IPS-18a (cell line): ENCODE measurements around the gene MAP3K15.

Experiments
- H3K27ac ChIP-seq: one replicate; pipeline ENCODE4 v1.5.1; 2013; ENCODE audit warnings: low read length
- H3K27me3 ChIP-seq: one replicate; pipeline ENCODE4 v1.6.1; 2013; ENCODE audit warnings: mild to moderate bottlenecking, low read length; ENCODE audit not compliant: control insufficient read depth, insufficient read depth
- H3K36me3 ChIP-seq: one replicate; pipeline ENCODE4 v1.6.1; 2013; ENCODE audit warnings: low read depth, low read length; ENCODE audit not compliant: control insufficient read depth
- H3K4me1 ChIP-seq: one replicate; pipeline ENCODE4 v1.6.1; 2013; ENCODE audit warnings: low read depth, low read length; ENCODE audit not compliant: control insufficient read depth
- H3K4me3 ChIP-seq: one replicate; pipeline ENCODE4 v1.5.1; 2013; ENCODE audit warnings: low read length
- H3K9ac ChIP-seq: one replicate; pipeline ENCODE4 v1.6.1; 2013; ENCODE audit warnings: mild to moderate bottlenecking, low read length, moderate library complexity
- H3K9me3 ChIP-seq: one replicate; pipeline ENCODE4 v1.6.1; 2013; ENCODE audit warnings: low read depth, low read length; ENCODE audit not compliant: control insufficient read depth

The MAP3K15 gene

DNA sequence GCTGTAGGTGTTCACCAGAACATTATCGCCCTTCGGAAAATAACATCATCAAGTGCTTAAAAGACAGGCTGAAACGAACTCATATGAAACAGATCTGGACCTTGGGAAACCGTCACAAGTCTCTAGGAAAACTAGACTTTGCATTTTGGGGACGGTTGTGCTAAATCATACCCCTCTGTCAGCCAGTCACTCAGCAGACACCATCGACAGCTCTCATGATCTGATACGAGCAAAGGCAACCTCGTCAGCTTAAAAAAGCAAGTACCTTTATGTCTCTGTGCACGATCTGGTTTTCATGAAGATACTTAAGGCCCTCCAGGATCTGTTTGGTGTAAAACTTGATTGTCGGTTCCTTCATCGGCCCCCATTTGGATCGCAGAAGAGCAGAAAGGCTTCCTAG is 123.2 kb downstream of the MAP3K15 start:
- Histone ChIP-seq H3K9ac (no peak overlapping the region), H3K4me1 (no peaks in the 10 kb centered on the region)

DNA sequence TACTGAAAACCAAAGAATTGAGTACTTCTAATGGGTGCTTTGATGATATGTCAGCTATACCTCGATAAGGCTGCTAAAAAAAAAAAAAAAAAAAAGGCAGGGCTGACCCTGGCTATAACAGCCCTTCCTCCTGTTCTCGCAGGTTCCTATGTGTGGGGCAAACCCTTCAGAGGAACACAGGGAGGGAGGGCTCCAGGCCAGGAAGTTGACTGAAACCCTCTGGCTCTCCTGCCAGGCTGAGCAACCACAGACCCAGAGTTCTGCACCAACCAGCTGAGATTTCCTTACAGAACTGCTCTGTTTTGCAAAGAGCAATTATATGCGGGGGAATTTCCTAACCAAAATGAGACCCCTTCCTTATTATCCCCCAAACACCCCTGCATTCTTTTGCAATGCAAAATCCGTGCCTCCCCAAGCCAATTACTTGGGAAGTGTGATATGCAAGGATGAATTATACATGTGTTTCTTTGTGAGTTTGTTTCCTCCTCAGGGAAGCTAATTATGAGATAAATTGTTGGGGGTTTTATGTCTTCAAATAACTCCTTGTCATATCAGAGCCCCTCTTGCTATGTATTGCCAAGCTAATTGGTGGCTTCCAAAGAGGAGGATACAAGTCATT is 126.0 kb downstream of the MAP3K15 start:
- H3K27me3 ChIP-seq = no peaks in the 10 kb centered on the region
- H3K4me1 ChIP-seq = no peaks in the 10 kb centered on the region
- H3K27ac ChIP-seq = no peak overlapping the region
- no peak overlapping the region for H3K4me3 ChIP-seq
- peaks cover 12% of the 10 kb centered on the region for H3K9me3 ChIP-seq
- no peak overlapping the region for H3K9ac ChIP-seq
- no peaks in the 10 kb centered on the region for H3K36me3 ChIP-seq

More for the DNA sequence above, 123.2 kb downstream of the MAP3K15 start:
- Histone ChIP-seq H3K36me3 (no peaks in the 10 kb centered on the region), H3K27me3 (no peaks in the 10 kb centered on the region), H3K4me3 (no peak overlapping the region), H3K9me3 (peaks cover 18% of the 10 kb centered on the region), H3K27ac (no peak overlapping the region)

DNA sequence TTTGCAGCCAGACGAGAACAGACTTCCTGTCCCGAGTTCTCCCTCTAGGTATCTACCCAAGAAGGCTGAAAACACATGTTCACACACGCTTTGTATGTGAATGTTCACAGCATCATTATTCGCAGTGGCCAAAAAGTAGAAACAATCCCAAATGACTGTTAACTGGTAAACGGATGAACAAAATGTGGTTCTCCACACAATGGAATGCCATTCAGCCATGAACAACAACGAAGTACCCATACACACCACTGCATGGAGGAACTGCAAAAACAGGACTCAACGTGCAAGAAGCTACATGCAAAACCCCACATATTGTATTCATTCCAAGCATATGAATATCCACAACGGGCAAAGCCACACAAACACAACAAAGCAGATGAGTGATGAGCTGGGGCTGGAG is 126.6 kb downstream of the MAP3K15 start:
- Histone ChIP-seq H3K4me3 (no peak overlapping the region), H3K27me3 (no peaks in the 10 kb centered on the region), H3K36me3 (no peaks in the 10 kb centered on the region), H3K9ac (no peak overlapping the region), H3K9me3 (peaks cover 12% of the 10 kb centered on the region), H3K27ac (no peak overlapping the region), H3K4me1 (no peaks in the 10 kb centered on the region)

DNA sequence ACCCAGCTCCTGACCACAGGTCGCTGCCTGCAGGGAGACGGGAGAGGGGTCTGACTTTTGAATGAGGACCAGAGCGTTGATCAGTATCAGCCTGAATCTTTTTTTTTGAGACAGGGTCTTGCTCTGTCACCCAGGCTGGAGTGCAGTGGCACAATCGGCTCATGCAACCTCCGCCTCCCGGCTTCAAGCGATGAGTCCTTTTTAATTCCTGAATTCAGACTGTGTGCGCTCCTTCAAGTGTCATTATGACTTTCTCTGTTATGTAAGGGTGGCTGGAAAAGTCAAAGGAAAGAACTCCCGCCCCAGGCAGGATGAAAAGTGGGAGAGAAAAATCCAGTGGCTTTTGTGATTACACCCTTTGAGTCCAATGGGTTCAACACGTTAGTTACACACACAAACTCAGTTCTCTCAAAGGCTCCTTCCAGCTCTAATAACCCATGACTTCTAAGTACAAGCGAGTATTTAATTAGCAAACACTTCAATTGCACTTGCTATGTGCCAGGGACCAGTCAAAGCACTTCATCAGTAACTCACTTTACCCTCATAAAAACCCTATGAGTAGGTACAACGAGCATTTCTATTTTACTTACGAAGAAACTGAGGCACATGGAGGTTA is 127.1 kb downstream of the MAP3K15 start:
- Histone ChIP-seq H3K4me1 (no peaks in the 10 kb centered on the region), H3K27me3 (no peaks in the 10 kb centered on the region), H3K9me3 (peaks cover 12% of the 10 kb centered on the region), H3K27ac (no peak overlapping the region), H3K9ac (no peak overlapping the region), H3K36me3 (no peaks in the 10 kb centered on the region), H3K4me3 (no peak overlapping the region)

DNA sequence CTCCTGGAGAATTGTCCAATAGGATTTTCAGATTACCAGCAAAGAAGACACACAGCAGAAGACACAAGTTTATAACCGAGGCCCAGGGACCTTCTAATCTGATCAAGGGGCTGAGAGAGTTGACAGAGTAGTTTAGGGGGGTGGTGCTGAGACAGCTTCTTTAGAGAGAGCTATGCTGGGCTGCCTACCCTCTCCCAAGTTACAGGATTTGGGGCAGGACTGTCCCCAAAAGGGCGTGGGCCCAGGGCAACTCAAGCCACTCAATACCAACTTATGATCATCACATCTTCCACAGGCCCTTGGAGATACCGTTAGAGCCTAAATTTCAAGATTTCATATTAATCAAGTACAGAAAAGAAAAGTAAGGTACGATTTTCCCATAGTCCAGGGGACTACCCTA is 128.6 kb downstream of the MAP3K15 start:
- H3K27me3 ChIP-seq = no peaks in the 10 kb centered on the region
- H3K9me3 ChIP-seq = peaks cover 12% of the 10 kb centered on the region
- H3K36me3 ChIP-seq = no peaks in the 10 kb centered on the region
- no peaks in the 10 kb centered on the region for H3K4me1 ChIP-seq
- H3K4me3 ChIP-seq = no peak overlapping the region
- no peak overlapping the region for H3K9ac ChIP-seq
- no peak overlapping the region for H3K27ac ChIP-seq

DNA sequence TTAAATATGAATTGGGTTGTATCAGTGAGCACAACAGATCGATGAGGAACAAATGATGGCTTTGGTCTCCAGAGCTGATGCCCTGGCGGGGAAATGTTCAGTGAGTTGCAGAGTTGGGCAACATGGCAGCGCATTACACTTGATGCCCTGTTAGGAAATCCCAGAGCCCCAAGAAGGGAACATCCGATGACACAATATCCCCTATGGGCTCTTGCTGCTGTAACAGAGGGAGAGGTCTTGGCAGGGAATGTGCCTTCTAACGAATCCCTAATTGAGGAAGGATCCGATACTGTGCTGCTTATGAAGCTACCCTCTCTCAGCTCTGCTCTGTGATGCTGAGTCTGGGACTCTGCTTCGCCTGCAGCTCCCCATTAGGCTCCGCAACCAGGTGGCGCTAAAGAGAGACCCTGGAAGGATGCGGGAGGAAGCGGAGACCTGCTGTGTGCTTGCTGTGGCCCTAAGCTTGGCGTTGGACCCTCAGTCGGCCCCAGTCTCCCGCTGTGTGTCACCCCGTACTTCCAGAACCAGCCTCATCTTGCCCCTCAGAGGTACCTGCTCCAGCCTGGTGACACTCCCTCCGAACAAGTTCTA is 132.7 kb downstream of the MAP3K15 start:
- Histone ChIP-seq H3K4me3 (no peak overlapping the region), H3K9ac (no peak overlapping the region), H3K36me3 (no peaks in the 10 kb centered on the region), H3K4me1 (no peaks in the 10 kb centered on the region), H3K27me3 (no peaks in the 10 kb centered on the region), H3K27ac (no peak overlapping the region), H3K9me3 (peaks cover 3% of the 10 kb centered on the region)

DNA sequence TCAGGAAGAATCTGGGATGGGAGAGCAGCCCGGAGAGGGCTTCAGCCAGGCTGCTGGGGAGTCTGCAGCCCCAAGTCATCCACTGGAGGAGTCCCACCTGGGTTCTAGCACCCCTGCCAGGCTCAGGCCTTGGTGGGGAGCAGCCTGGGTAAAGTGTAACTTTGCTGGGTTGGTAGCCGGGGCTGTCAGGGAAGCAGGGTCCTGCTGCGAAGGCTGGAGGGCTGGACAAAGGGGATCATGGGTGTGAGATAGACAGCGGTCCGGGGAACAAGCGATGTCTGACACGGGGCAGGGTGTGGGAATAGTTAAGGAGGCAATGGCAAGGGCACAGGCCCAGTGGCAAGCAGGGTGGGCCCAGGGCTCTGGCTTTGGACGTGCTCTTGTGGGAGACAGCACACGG is 134.0 kb downstream of the MAP3K15 start:
- Histone ChIP-seq H3K27ac (no peak overlapping the region), H3K4me1 (no peaks in the 10 kb centered on the region), H3K27me3 (no peaks in the 10 kb centered on the region), H3K4me3 (no peak overlapping the region), H3K36me3 (no peaks in the 10 kb centered on the region), H3K9ac (no peak overlapping the region), H3K9me3 (peaks cover 3% of the 10 kb centered on the region)

DNA sequence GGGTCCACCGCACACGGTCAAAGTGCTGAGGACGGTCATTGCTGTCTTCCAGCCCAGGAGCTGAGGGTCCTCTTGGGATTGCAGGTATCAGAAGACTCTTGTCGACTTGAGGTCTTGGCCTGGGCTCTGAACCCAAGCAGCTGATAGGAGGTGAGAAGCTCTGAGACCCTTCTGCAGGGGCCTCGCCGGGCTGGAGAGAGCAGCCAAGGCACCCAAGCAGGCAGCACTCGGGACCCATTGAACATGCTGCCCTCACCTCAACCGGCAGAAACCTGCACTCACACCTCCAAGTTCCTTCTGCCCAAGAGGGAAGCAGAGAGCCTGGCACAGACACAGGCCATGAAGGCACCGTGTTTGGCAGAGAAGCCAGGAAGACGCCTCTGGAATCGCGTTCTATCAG is 137.5 kb downstream of the MAP3K15 start:
- no peak overlapping the region for H3K4me3 ChIP-seq
- peaks cover 11% of the 10 kb centered on the region for H3K27me3 ChIP-seq
- H3K36me3 ChIP-seq = no peaks in the 10 kb centered on the region
- H3K27ac ChIP-seq = no peak overlapping the region
- H3K9me3 ChIP-seq = peaks cover 8% of the 10 kb centered on the region
- no peak overlapping the region for H3K9ac ChIP-seq
- no peaks in the 10 kb centered on the region for H3K4me1 ChIP-seq

DNA sequence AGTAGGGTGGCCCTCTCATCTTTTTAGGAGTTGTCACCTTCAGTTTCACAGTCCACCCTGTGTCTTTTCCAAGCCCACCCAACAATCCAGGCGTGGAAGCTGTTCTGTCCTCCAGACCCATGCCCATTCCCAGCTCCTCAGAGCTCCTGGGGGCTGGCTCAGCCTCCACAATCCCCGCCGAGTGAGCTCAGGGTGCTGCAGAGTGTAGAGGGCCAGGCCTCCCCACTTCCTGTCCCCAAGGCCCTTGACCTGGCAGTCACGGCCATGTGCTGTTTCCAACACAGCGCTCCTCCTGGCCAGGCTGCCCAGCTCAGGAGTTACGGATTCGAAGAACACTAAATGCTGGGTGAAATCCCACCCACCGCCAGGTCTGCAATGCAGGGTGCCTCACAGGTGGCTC is 139.8 kb downstream of the MAP3K15 start:
- Histone ChIP-seq H3K27ac (no peak overlapping the region), H3K27me3 (peaks cover 11% of the 10 kb centered on the region), H3K9me3 (peaks cover 5% of the 10 kb centered on the region), H3K36me3 (no peaks in the 10 kb centered on the region), H3K4me1 (no peaks in the 10 kb centered on the region), H3K4me3 (no peak overlapping the region), H3K9ac (no peak overlapping the region)

DNA sequence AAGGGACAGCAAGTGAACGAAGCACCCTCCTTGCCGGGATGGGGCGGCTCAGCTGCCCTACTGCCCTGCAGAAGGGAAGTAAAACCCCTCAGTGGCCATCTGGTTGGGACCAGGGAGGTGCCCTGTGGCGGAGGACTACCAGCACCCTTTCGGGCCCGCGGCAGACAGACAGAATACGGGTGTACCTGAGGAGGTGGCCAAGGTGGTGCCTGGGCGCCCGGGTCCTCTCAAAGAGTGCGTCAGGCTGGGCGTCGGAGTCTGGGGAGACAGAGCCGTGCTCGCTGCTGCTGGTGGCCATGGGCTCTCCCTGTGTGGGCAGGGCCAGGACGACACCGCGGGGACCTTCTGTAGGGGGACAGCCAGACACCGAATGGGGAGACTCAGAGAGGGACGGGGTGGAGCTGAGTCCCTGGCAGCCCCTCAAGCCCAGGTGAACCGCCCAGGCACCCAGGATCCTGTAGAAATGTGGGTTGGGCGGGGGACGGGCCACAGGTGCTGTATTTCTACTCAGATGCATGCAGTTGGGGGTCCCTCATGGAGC is 141.9 kb downstream of the MAP3K15 start:
- Histone ChIP-seq H3K27me3 (peaks cover 11% of the 10 kb centered on the region), H3K9me3 (peaks cover 7% of the 10 kb centered on the region), H3K27ac (no peak overlapping the region), H3K36me3 (no peaks in the 10 kb centered on the region), H3K4me1 (no peaks in the 10 kb centered on the region), H3K4me3 (peak overlapping the region; percentile 63), H3K9ac (no peak overlapping the region)

DNA sequence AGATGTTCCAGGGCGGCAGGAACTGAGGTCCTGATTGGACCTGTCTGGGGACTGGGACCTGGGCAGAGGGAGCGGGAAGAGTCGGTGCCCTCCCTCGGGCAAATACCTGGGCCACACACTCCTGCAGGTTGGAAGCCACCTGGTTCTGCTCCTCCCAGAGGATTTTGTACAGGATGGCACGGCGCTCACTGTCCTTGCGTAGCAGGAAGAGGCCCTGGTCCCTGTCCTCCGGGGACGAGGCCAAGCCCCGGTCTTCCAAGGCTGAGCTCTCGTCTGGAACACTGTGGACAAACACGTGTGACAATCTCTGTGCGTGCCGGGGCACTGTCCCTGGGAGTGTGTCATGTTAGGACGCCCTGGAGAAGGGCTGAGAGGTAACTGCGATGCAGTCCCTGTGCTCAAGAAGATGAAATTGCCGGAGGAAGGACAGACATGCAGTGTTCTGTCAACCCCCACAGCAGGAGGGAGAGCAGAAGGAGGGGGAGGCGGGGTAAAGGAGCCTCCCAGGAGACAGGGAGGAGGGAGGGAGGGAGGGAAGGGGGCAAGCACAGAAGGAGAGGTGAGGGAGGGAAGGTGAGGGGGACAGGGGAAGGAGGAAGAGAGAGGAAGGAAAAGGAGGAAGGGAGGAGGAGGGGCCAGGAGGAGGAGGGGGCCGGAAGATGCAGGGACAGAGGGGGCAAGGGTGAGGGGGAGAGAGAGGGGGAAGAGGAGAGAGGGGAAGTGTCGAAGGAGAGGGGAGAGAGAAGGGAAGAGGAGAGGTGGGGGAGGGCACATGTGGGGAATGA is 142.6 kb downstream of the MAP3K15 start:
- H3K36me3 ChIP-seq = no peaks in the 10 kb centered on the region
- H3K27me3 ChIP-seq = peaks cover 11% of the 10 kb centered on the region
- no peak overlapping the region for H3K27ac ChIP-seq
- H3K4me3 ChIP-seq = peak overlapping the region; percentile 63
- no peaks in the 10 kb centered on the region for H3K4me1 ChIP-seq
- peaks cover 9% of the 10 kb centered on the region for H3K9me3 ChIP-seq
- H3K9ac ChIP-seq = no peak overlapping the region
